GM19468 (cell line): ENCODE data around the gene AUTS2.

ENCODE experiments used
- ATAC-seq: cut with Tn5 transposase; IDR thresholded peaks from one replicate; pipeline ENCODE4 v1.9.1; 2021; ENCODE audit warnings: mild to moderate bottlenecking, moderate library complexity, moderate number of reproducible peaks; ENCODE audit not compliant: unreplicated experiment; ENCODE audit errors: extremely low read depth

The AUTS2 gene

DNA sequence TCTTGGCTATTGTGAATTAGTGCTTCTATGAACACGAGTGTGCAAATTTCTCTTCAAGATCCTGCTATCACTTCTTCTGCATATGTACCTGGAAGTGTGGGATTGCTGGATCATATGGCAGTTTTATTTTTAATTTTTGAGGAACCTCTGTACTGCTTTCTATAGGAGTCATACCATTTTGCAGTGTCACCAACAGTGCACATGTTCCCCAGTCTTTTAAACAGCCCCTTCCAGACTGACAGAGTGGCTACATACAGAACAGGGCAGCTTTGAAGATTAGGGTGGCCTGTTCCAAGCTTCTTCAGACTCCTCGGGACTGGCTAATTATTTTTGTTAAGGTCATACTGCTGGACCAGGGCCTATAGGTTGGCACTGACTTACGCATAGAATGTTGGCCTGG is 82.9 kb downstream of the AUTS2 start:
- ATAC-seq: no peak

DNA sequence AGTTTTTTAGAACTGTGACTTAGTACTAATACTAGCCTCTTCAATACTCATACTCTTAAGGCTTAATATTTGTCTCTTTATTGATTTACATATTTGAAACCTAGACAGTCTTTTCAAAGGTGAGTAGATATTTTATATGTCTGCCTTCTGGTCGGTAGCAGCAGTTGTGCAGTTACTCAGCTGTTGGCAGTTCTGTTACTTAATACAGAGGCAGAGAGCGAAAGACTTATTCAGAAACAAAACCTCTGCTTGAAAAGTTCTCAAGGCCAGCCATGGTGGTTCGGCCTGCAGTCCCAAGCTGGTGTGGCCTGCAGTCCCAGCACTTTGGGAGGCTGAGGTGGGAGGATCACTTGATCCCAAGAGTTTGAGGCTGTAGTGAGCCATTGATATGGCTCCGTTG is 84.2 kb downstream of the AUTS2 start:
- no peak for ATAC-seq

DNA sequence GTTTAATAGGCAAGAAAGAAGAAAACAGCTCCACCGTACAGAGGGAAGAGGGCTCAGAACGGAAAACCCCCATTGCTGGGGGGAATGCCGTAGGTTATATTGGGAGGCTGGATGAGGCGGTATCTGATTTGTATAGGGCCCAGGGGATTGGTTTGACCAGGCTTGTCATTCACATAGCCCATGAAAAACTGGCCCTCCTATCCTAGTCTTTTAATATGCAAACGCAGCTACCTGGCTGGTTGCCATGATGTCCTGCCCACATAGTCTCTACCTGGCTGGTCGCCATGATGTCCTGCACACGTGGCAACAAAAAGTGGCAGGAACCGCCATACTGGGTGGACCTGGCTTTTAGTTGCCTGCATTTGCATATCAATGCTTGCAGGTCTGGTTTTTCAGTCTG is 84.7 kb downstream of the AUTS2 start:
- ATAC-seq: no peak

DNA sequence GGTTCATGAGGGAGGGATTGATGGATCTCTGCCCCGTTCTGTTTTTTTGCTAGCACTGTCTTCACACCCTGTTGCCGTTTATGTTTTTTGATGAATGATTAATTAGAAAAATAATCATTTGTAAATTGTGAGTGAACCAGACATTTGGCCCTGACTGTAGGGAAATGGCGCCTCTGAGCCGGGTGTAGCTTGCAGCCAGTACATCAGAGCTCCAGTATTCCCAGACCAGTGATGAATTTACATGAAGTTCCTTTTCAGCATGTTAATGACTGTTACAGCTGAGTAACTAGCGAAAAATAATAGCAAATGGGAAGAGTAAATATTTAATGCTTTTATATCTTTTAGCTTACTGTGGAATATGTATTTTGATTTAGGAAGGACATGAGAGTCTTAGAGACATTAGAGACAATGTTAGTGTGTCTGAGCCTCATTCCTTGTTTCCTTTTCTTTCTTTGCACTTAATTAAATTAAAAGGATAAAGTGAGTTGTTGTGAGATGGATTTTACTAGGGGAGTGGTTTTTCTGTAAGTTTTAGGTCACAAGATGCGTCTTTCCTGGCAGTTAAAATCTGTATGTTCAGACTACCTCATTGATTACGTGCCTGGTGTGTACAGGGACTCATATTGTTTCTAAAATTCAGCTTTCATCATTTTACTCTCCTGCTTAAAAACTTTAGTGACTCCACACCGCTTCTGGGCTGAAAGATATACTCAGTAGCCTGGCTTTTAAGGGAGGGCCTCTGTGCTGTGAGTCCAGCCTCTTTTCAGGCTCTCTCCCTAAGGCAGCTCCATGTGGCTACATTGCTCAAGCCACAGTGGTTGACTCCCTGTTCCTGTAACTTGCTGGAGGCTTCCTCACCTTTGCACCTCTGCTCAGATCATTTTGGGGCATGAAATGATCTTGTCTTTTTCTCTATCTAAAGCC is 86.4 kb downstream of the AUTS2 start:
- no peak for ATAC-seq

DNA sequence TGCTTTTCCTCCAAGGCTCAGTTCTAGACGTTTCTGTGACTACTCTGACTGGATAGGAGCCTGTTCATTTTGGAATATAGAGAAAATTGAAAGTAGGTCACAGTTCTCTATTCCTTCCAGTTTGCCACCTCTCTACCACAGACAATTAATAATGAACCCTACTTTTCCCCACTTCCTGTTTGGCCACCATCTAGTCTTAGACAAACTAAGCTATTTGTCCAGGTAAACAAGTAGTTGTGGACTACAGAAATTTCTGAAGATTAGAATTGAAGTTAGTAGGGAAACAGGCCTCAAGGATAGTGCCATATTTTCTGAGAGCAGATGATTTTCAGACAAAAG is 87.0 kb downstream of the AUTS2 start:
- no peak for ATAC-seq

DNA sequence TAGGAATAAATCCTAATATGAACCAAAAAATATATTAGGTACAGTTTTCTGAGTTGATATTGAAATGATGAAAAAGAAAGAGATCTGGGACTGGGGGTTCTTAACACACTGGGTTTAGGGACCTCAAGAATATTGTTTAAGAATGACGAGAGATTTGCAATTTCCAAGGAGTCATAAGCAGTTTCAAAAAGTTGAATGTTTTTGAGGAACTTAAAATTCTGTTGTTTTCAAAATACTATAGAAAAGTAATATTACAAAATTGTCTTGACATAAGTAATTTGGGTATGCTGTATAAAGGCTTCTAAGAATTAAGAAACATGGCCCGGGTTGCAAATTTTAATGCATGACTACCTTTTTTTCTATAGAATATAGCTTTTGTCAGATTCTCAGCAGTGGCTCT is 88.1 kb downstream of the AUTS2 start:
- ATAC-seq: no peak

DNA sequence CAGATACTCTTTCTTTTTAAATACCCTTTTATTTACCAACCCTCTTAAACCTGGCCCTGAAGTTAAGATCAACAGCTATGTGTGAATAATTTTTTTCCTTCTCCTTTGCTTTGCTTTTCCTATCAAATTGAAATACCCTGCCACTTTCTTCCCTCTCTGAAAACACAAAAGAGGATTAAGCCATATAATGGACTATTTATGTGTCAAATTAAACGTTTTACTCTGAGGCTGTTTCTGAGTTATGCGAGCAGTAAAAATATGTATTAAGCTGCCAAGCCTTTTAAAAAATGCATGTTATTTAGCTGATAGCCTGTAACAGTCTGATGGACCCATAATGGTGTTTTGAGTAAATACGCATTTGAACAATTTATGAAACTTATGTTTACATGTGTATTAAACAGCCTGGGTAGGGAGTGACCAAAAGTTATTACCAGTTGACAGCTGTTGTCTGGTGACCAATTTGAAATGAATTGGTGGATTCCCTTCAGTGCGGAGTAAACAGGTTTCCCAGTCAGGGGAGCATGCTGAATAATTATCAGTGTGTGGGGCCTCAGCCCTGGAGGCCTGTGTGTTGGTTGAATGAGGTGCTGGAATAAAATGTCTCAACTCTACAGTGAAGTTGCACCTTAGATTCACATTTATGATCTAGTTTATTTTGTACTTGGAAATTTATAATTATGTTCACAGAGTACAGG is 89.6 kb downstream of the AUTS2 start:
- ATAC-seq: no peak

DNA sequence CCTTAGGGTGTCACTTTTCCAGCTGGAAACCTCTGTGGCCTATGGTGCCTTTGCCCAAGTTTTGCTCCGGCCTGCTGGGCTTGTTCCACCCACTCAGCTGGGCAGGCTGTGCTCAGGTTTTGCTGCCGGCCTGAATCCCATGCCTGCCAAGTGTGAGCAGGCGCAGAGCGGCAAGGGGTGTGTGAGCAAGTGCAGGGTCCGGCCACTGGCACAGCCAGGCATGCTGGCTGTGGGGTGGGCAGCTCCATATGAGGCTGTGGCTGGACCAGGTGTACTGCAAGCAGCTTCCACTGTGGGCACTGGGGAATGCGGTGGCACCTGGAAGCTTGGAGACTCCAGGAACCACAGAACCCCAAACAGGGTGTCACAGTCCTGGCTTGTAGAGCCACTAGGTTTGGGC is 92.1 kb downstream of the AUTS2 start:
- ATAC-seq: no peak

DNA sequence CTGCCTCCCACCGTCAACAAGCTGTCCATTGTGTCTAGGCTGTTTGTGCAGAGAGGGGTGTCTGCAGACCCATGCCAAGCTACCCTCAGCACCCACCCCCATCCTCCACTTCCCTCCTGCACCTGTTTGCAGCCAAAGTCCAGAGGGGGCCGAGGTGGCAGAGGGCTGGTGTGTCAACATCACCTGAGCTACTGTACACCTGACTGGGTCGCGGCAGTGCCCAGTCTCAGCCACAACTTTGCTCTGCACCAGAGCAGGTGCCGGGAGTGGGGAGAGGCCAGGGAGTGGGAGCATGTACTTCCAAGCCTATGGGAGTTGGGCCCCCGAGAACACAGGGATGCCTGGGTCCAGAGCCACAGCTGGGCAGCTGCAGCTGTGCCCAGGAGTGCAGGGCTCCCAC is 93.1 kb downstream of the AUTS2 start:
- ATAC-seq: no peak

DNA sequence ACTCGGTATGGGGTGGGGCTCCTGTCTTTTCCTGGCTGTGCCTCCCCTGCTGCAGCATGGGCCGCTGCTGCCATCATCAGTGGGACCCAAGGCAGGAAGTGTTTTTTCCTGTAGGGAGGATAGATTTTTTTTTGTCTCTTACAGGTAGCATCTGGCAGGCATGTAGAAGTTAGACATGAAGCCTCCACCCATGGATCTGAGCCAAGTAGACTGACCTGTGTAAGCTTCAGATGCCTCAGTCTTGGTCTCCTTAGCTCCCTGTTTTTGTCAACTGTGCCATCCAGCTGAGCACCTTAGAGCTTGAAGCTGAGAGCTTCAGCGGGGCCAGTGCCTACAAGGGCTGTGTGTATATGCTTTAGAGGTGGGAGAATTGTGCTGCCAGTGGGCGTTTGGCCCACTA is 93.5 kb downstream of the AUTS2 start:
- no peak for ATAC-seq

DNA sequence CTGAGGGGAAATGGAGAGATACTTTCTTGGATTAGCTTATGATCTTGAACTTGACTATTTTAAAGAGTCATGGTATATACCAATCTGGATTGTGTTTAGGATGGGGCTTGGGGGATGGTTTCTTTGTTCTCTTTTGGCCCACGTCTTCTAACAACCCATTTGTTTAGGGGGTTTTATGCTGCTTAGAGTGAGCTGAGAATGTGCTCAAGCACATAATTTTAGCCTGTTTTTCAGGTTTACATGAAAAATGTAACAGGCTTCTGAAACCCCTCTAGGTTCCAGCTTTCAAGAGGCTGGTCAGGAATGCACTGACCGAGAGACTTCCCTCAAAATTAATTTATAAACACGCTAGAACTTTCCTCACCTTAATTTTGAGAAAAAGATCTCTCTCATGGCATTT is 94.3 kb downstream of the AUTS2 start:
- no peak for ATAC-seq

DNA sequence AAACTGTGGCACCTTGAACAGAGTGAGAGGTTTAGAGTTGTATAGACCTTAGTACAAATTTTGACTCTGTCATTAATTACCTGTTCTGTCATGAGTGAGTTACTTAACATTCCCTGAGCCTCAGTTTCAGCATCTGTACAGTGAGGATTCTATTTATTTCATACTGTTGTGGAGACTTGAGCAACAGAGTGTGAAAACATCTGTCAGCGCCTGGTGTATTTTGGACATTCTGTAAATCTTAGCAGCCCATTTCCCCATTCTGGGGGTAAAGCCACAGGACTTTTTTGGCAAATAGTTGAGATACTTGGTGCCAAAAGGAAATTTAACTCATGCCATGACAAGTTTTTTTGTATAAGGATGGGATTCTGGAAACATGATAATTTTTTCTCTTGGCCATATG is 94.8 kb downstream of the AUTS2 start:
- no peak for ATAC-seq

DNA sequence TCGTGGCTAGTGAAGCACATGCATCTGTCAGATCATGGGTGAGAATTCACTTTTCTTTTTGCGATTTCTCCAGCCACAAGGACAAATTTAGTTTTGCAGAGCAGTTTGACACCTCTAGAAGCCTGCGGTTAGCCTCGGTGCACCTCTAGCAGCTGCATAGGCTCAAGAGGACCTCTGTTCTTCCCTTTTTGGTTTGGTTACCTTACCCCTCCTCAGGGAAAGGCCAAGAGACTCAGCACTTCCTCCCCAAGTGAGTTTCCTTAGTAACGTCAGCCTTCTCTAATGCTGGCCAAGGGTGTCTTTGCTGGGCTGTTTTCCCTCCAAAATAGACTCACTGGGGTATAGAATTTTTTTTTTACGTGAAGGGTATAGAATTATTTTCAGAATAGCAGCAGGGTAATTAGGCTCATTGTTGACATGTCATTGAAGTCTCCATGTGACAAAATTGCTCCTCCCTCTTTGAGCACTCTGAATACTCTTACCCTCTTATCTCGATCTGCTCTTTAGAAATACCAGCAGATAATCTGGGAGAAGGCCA is 97.8 kb downstream of the AUTS2 start:
- peak; percentile 80 for ATAC-seq

DNA sequence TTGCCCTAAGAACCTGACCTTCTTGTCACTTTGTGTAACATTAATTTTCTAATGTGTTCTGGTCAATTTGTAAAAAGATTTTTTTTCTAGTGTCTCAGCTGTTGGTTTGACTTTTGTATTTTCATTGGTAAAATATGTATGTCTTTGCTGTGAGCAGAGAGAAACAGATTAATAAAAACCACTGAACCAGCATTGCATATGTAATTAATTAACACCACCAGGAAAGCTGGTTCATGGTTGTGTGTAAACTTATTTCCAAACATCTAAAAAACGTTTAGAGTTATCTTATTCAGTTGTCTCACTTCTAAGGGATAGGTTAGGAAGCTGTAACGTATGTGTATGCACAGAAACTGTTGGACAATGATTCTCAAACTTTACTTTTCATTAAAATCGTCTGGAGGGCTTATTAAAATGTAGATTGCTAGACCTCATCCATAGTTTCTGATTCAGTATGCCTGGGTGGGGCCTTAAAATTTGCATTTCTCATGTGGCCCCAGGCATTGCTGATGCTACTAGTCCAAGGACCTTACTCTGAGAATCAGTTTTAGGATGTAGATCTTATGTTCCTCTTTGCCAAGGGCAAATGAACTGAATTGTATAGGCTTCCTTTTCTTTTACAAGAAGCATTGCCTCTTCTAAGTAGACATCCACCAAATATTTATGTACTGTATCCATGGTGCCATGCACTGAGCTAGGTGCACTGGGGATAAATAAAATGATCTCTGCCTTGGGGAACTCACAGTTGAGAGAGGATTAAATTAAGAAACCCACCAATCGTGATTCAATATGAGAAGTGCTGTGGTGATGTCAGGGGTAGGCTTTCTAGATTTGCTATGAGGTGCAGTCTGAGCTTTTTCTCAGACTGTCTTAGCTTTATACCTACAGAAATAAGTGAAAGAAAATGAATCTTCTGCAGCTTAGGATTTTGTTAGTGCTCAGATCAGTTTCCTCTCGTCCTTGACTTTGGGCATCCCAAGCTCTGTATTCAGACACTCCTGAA is 98.7 kb downstream of the AUTS2 start:
- no peak for ATAC-seq

DNA sequence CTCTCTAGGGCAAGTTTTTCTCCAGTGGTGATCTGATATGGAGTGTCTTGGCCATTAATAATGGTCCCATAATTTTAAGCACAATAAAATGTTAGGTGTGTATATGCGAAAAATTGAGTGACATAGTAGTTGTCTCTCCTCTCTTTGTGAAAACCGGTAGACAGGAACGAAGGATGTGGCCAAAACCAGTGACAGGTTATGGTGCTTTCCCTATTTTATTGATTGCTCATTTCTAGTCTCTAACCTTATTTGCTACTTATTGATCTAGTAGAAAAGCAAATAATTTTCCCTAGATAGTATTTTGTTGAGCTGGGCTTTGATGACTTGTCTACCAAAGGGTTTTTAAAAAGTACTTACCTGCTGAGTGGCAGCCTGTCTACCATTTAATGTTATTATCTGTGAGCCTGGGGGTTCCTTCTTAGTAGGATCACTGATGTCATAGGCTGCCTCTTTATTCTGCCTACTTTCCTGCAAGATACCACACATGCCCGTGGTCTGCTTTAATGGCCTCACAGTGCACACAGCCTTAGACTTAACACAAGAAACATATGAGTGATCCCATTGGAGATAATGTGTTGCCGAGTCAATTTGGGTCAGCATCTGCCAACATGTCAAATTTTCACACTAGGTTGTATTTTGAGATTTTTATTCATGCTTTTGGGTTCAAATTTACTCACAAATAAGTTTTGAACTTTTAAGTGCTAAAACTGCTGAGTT is 100.0 kb downstream of the AUTS2 start:
- ATAC-seq: no peak

DNA sequence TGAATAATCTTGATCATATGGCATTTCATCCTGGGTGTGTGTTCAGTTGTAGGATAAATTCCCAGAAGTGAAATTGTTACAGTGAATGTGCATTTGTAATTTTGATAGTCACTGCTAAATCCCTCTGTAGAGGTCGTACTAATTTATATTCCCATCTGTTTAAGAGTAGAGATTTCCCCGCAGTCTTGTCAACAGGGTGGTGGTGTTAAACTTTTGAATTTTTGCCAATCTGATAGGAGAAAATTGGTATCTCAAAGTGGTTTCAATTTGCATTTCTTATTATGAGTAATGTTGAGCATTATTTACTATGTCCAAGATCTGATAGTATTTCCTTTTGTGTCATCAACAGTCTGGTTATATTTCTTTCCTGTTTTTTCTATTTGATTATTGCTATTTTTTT is 101.7 kb downstream of the AUTS2 start:
- ATAC-seq: no peak

DNA sequence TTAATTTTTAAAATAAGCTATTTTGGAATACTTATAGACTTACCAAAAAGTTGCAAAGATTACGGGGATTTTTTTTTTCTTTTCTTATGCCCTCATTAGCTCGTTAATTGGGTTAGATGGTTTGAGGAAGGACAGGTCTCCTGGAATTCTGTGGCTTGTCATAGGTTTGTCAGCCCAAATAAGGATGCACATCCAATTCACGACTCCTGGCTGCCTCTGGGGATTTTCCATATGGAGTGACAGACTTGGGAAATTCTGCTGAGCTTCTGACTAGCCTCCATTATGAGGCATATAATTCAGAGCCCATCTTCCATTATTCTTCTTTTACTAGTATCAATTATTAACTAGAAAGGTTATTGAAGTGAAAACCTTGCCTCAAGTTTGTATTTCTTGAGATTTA is 102.1 kb downstream of the AUTS2 start:
- ATAC-seq: no peak

DNA sequence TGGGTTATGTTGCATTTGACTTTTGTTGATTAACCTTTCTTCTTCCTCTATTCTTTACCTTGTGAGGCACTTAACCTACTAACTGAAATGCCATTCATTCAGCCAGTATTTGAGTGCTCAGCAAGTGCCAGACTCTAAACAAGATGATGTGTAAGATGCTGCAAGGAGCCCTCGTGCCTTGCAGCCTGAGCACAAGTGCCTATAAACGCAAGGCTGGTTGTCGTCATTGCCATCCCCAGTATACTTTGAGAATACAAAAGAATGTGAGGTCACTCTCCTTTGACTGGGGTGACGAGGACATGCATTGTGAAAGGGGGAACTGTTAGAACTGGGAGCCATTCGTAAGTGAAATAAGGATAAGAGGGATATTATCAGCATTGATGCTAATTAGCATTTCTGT is 103.0 kb downstream of the AUTS2 start:
- no peak for ATAC-seq

DNA sequence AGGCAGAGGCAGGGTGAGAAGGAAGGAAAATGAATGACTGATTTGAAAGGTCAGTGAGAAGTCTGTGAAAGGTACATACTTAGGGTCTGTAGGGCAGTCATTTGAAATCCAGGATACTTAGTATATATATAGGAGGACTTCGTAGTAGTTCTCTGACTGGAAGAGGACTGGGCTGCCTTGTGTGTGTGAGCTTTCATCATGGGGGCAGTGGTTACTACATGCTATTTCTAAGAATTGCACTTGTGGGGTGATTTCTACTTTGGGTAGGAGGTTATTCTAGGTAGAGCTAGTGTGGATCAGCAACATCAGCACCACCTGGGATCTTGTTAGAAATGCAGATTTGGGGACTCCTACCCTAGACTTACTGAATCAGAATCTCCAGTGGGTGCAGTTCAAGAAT is 104.1 kb downstream of the AUTS2 start:
- no peak for ATAC-seq

DNA sequence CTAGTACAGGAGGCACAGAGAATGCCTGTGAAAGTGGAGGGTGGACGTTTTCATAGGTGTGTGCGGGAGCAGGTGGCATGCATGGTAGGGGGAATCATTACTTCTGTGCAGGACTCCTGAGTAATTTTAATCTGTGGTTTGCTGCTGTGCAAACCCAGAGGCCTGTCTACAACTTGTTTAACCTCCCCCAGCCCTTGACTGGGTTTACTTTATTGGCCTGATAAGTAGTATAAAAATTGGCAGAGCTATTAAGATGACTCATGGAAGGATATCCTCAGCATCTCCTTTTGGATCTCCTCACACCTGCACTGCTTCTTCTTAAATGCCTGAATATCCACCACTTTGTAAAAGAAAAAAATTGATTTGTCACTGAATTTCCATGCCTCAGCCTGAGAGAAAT is 104.8 kb downstream of the AUTS2 start:
- no peak for ATAC-seq
